HG03280 (cell line): ENCODE results near the gene TEAD2.
"Not testable (repeated sequence)": the region's sequence is repeated elsewhere in the genome, so short reads cannot be mapped to it uniquely, and the experiment has no call there.

ENCODE experiments used
- ATAC-seq: cut with Tn5 transposase; IDR thresholded peaks from one replicate; pipeline ENCODE4 v1.9.1; 2021; ENCODE audit warnings: mild to moderate bottlenecking, moderate library complexity; ENCODE audit not compliant: unreplicated experiment

Gene TEAD2

GRCh38 chr19:49387936-49388372, 25.7 kb upstream of the TEAD2 start, which contains the start of gene KASH5:
TSS of gene KASH5 (plus strand) at chr19:49388249. CDS start at chr19:49390884, 2,635 bp downstream.
- ATAC-seq: peak; percentile 85

GRCh38 chr19:49383599-49383998, 21.4 kb upstream of the TEAD2 start:
- no peak for ATAC-seq

GRCh38 chr19:49382639-49383038, 20.4 kb upstream of the TEAD2 start:
- ATAC-seq: no peak

- no peak for ATAC-seq
Measured at GRCh38 chr19:49380391-49380790, 18.2 kb upstream of the TEAD2 start.

- no peak for ATAC-seq
Measured at GRCh38 chr19:49378512-49378911, 16.3 kb upstream of the TEAD2 start.

GRCh38 chr19:49374665-49375434, 12.6 kb upstream of the TEAD2 start:
- ATAC-seq: no peak

GRCh38 chr19:49373174-49373573, 11.0 kb upstream of the TEAD2 start:
- not testable (repeated sequence) for ATAC-seq

GRCh38 chr19:49371184-49371583, 9.0 kb upstream of the TEAD2 start:
- no peak for ATAC-seq

GRCh38 chr19:49368711-49369358, 6.6 kb upstream of the TEAD2 start:
- ATAC-seq: no peak

GRCh38 chr19:49366110-49366509, 3.9 kb upstream of the TEAD2 start:
- ATAC-seq: no peak

GRCh38 chr19:49364083-49364737, 2.0 kb upstream of the TEAD2 start:
- ATAC-seq: no peak

- peak; percentile 74 for ATAC-seq
Measured at GRCh38 chr19:49363268-49364082, 1.3 kb upstream of the TEAD2 start, which contains the start of gene DKKL1. TSS of gene DKKL1 (plus strand) at chr19:49363877. CDS start at chr19:49363999, 122 bp downstream.

GRCh38 chr19:49362929-49363267, 682 bp upstream of the TEAD2 start:
- ATAC-seq: no peak

GRCh38 chr19:49361438-49362047, 673 bp downstream of the TEAD2 start:
- no peak for ATAC-seq

- no peak for ATAC-seq
Measured at GRCh38 chr19:49359851-49360820, 2.1 kb downstream of the TEAD2 start.

- no peak for ATAC-seq
Measured at GRCh38 chr19:49357186-49357585, 5.0 kb downstream of the TEAD2 start.

GRCh38 chr19:49356382-49356781, 5.8 kb downstream of the TEAD2 start:
- ATAC-seq: no peak

GRCh38 chr19:49355909-49356353, 6.3 kb downstream of the TEAD2 start:
- no peak for ATAC-seq

- ATAC-seq: no peak
Measured at GRCh38 chr19:49349567-49349966, 12.6 kb downstream of the TEAD2 start.
